Globus pallidus (tissue), 1 donor: ENCODE measurements around the gene RAPGEF1.

Experiments
- DNase-seq: peaks from one replicate; pipeline ENCODE4 v3.0.0-alpha.2; 2015; ENCODE audit warnings: low spot score

Gene RAPGEF1

GRCh38 chr9:131606896-131607567 lies 132.8 kb downstream of the RAPGEF1 start:
- no peak for DNase-seq

GRCh38 chr9:131605770-131606590 lies 133.9 kb downstream of the RAPGEF1 start:
- DNase-seq, result no peak

GRCh38 chr9:131603711-131604439 lies 136.0 kb downstream of the RAPGEF1 start:
- DNase-seq, result no peak

- no peak for DNase-seq
These were observed 136.7 kb downstream of the RAPGEF1 start for GRCh38 chr9:131603199-131603598.

GRCh38 chr9:131601683-131602181 lies 138.1 kb downstream of the RAPGEF1 start:
- DNase-seq, result no peak

- DNase-seq, result peak; percentile 69
These were observed 141.8 kb downstream of the RAPGEF1 start for GRCh38 chr9:131598121-131598520.

- DNase-seq, result no peak
These were observed 142.6 kb downstream of the RAPGEF1 start for GRCh38 chr9:131597246-131597645.

- DNase-seq, result no peak
These were observed 143.5 kb downstream of the RAPGEF1 start for GRCh38 chr9:131596430-131596743.

GRCh38 chr9:131595696-131596429 lies 144.0 kb downstream of the RAPGEF1 start:
- DNase-seq, result no peak

- DNase-seq, result no peak
These were observed 144.8 kb downstream of the RAPGEF1 start for GRCh38 chr9:131594906-131595665.

- no peak for DNase-seq
These were observed 145.8 kb downstream of the RAPGEF1 start for GRCh38 chr9:131593936-131594665.

- DNase-seq, result no peak
These were observed 146.6 kb downstream of the RAPGEF1 start for GRCh38 chr9:131593091-131593820.

GRCh38 chr9:131591845-131592208 lies 148.0 kb downstream of the RAPGEF1 start:
- no peak for DNase-seq

- DNase-seq, result peak; percentile 75
These were observed 148.7 kb downstream of the RAPGEF1 start for GRCh38 chr9:131590907-131591844.

GRCh38 chr9:131590449-131590848 lies 149.4 kb downstream of the RAPGEF1 start:
- DNase-seq, result no peak

GRCh38 chr9:131589993-131590392 lies 149.9 kb downstream of the RAPGEF1 start:
- DNase-seq, result no peak

GRCh38 chr9:131589124-131589711 lies 150.7 kb downstream of the RAPGEF1 start:
- DNase-seq, result no peak

- DNase-seq, result no peak
These were observed 151.5 kb downstream of the RAPGEF1 start for GRCh38 chr9:131588396-131588795.
